ENCODE data around the gene CALML3. TPM values are rescaled to one million over a fixed set of nuclear protein-coding genes. Genes with fewer than 3 reads are reported as not detected.
A peak's percentile ranks its signal among the peaks of the same experiment; 100 is the strongest.

CALML3 gene
- total and polyA plus RNA-seq, 2 of the 13 experiments (the other 11 are each of a cell fraction or from before 2014, with no cell fraction given) = not detected

- TF ChIP-seq FOXK2 (IDR thresholded peaks at IDR 0.05) (no peak), ZNF747 (CRISPR knock-in tag; IDR thresholded peaks at IDR 0.05; ENCODE audit: borderline replicate concordance) (no peak), ZSCAN22 (CRISPR knock-in tag; IDR thresholded peaks at IDR 0.05) (peak; percentile 53; the same call in 1 of the 2 replicates)
- peaks cover 2 to 36% of the 10 kb centered on the region in 2 experiments; a peak in 3 of 5 replicates for H3K27me3 ChIP-seq (ENCODE audit: control insufficient read depth in 1 of 2, insufficient read depth in 2 of 2, low read length in 2 of 2)
- no peaks in the 10 kb centered on the region for H3K36me3 ChIP-seq (replicated peaks in 1 of 2; ENCODE audit: control insufficient read depth in 1 of 2, insufficient read depth in 2 of 2, low read length in 2 of 2)
- DNase-seq (ENCODE audit: low spot score) (no peak), ATAC-seq (peak; percentile 29), FAIRE-seq (no peak)
- H4K20me1 ChIP-seq (ENCODE audit: insufficient read depth, low read length) = no peaks in the 10 kb centered on the region
- no TSS peak for BruUV-seq (replicated peaks)
- H2AFZ ChIP-seq (ENCODE audit: low read length) = no peak overlapping the region
- H3K27ac ChIP-seq (ENCODE audit: extremely low read length, insufficient read depth, low read length) = no peak overlapping the region
- H3K4me3 ChIP-seq (replicated peaks in 1 of 3; ENCODE audit: insufficient read depth in 1 of 3, low read depth in 2 of 3, low read length in 3 of 3) = no peak overlapping the region
- CTCF ChIA-PET (ENCODE audit: low intra/inter-chr PET ratio, low total read pairs) = no interaction called here
- peak overlapping the region; percentile 40 for H3K4me2 ChIP-seq (ENCODE audit: low read depth, low read length)
- no peak overlapping the region for H3K9ac ChIP-seq (ENCODE audit: insufficient read depth, low read depth, low read length)
- peaks cover 2% of the 10 kb centered on the region; the same call in 1 of the 2 replicates for H3K9me3 ChIP-seq (ENCODE audit: low read length)
- 23% methylated on average over 6 of the region's 9 CpGs for WGBS (ENCODE audit: low lambda C conversion rate)
- peaks cover 53% of the 10 kb centered on the region for H3K4me1 ChIP-seq (ENCODE audit: insufficient read depth, low read length)
- in situ Hi-C loops (cut with HindIII; ENCODE audit: extremely low pct_ligation_motif_present, low pct_unique_long_range_greater_than_20kb) = no loop called here
- intact Hi-C loops (cut with micrococcal nuclease; ENCODE audit: unreplicated experiment) = no loop called here
- no peaks in the 10 kb centered on the region for H3K79me2 ChIP-seq (ENCODE audit: insufficient read depth, low read length)
- POLR2A ChIA-PET = interaction anchor here (0.8 kb wide), 1 partner anchor 62 kb away, joined by 3 read pairs; no protein-coding TSS in a partner anchor
Measured at GRCh38 chr10:5486853-5487235, 37.9 kb upstream of the CALML3 start.

GRCh38 chr10:5488272-5489161, 36.2 kb upstream of the CALML3 start:
- Histone ChIP-seq H3K9ac (ENCODE audit: insufficient read depth, low read depth, low read length) (no peak overlapping the region), H2AFZ (ENCODE audit: low read length) (no peak overlapping the region), H4K20me1 (ENCODE audit: insufficient read depth, low read length) (no peaks in the 10 kb centered on the region), H3K27me3 (ENCODE audit: control insufficient read depth in 1 of 2, insufficient read depth in 2 of 2, low read length in 2 of 2) (peaks cover 2 to 37% of the 10 kb centered on the region in 2 experiments; a peak in 3 of 5 replicates), H3K36me3 (replicated peaks in 1 of 2; ENCODE audit: control insufficient read depth in 1 of 2, insufficient read depth in 2 of 2, low read length in 2 of 2) (no peaks in the 10 kb centered on the region), H3K27ac (ENCODE audit: extremely low read length, insufficient read depth, low read length) (no peak overlapping the region), H3K4me2 (ENCODE audit: low read depth, low read length) (peak overlapping the region; percentile 41; the same call in 1 of the 2 replicates), H3K79me2 (ENCODE audit: insufficient read depth, low read length) (no peaks in the 10 kb centered on the region), H3K4me3 (replicated peaks in 1 of 3; ENCODE audit: insufficient read depth in 1 of 3, low read depth in 2 of 3, low read length in 3 of 3) (peak overlapping the region in 1 of 3 experiments; percentile 1; a peak in 1 of 6 replicates), H3K4me1 (ENCODE audit: insufficient read depth, low read length) (peaks cover 50% of the 10 kb centered on the region), H3K9me3 (ENCODE audit: low read length) (peaks cover 11% of the 10 kb centered on the region; the same call in 1 of the 2 replicates)
- FAIRE-seq (no peak), DNase-seq (ENCODE audit: low spot score) (no peak), ATAC-seq (peak; percentile 39)
- CTCF ChIA-PET (ENCODE audit: low intra/inter-chr PET ratio, low total read pairs) = no interaction called here
- BruUV-seq (replicated peaks) = no TSS peak
- in situ Hi-C loops (cut with HindIII; ENCODE audit: extremely low pct_ligation_motif_present, low pct_unique_long_range_greater_than_20kb) = no loop called here
- POLR2A ChIA-PET = interaction anchor here (0.6 to 2.0 kb wide), 4 partner anchors 27 to 66 kb away, joined by 3 to 7 read pairs (median 4); no protein-coding TSS in a partner anchor
- WGBS (ENCODE audit: low lambda C conversion rate) = 50% methylated on average over 23 of the region's 27 CpGs
- intact Hi-C loops (cut with micrococcal nuclease; ENCODE audit: unreplicated experiment) = no loop called here
- TF ChIP-seq FOSL2 (CRISPR knock-in tag; IDR thresholded peaks at IDR 0.05) (peak; percentile 60), ZNF790 (CRISPR knock-in tag; IDR thresholded peaks at IDR 0.05; ENCODE audit: borderline replicate concordance) (no peak), ZSCAN25 (CRISPR knock-in tag; IDR thresholded peaks at IDR 0.05) (no peak), ZNF678 (CRISPR knock-in tag; IDR thresholded peaks at IDR 0.05) (no peak), NR2C2 (CRISPR knock-in tag; IDR thresholded peaks at IDR 0.05; ENCODE audit: borderline replicate concordance) (peak; percentile 51; the same call in 1 of the 2 replicates), POLR2A (IDR thresholded peaks at IDR 0.05; ENCODE audit: insufficient read depth in 1 of 2, low read depth in 2 of 2, low read length in 2 of 2) (no peak), ELF3 (CRISPR knock-in tag; IDR thresholded peaks at IDR 0.05) (no peak), STAT6 (CRISPR knock-in tag; IDR thresholded peaks at IDR 0.05; ENCODE audit: borderline replicate concordance) (no peak), ZNF839 (CRISPR knock-in tag; IDR thresholded peaks at IDR 0.05; ENCODE audit: borderline replicate concordance) (no peak), DDIT3 (CRISPR knock-in tag; IDR thresholded peaks at IDR 0.05) (no peak), ZKSCAN5 (CRISPR knock-in tag; IDR thresholded peaks at IDR 0.05) (no peak), KDM1A (CRISPR knock-in tag; IDR thresholded peaks at IDR 0.05) (no peak), NBN (conservative IDR thresholded peaks at IDR 0.05) (no peak)

All from HepG2 (cell line).